GM12801 (cell line): ENCODE results near the gene THRB.

Source experiments
- TF ChIP-seq, protein P1 (sequence below): IDR thresholded peaks from one replicate; pipeline ENCODE4 v1.5.1; 2011; ENCODE audit warnings: control low read depth; ENCODE audit not compliant: insufficient read length; ENCODE audit errors: extremely low read depth

THRB gene

GRCh38 chr3:24504772-24505171 is 10.1 kb upstream of the THRB start:
- TF ChIP-seq, protein P1, sequence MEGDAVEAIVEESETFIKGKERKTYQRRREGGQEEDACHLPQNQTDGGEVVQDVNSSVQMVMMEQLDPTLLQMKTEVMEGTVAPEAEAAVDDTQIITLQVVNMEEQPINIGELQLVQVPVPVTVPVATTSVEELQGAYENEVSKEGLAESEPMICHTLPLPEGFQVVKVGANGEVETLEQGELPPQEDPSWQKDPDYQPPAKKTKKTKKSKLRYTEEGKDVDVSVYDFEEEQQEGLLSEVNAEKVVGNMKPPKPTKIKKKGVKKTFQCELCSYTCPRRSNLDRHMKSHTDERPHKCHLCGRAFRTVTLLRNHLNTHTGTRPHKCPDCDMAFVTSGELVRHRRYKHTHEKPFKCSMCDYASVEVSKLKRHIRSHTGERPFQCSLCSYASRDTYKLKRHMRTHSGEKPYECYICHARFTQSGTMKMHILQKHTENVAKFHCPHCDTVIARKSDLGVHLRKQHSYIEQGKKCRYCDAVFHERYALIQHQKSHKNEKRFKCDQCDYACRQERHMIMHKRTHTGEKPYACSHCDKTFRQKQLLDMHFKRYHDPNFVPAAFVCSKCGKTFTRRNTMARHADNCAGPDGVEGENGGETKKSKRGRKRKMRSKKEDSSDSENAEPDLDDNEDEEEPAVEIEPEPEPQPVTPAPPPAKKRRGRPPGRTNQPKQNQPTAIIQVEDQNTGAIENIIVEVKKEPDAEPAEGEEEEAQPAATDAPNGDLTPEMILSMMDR = no peak

- TF ChIP-seq, protein P1 = no peak
Measured at GRCh38 chr3:24503616-24504113, 9.0 kb upstream of the THRB start.

- TF ChIP-seq, protein P1 = no peak
Measured at GRCh38 chr3:24502690-24503089, 8.0 kb upstream of the THRB start.

GRCh38 chr3:24500806-24501205 is 6.2 kb upstream of the THRB start:
- TF ChIP-seq, protein P1 = no peak

- TF ChIP-seq, protein P1 = no peak
Measured at GRCh38 chr3:24499991-24500390, 5.3 kb upstream of the THRB start.

DNA sequence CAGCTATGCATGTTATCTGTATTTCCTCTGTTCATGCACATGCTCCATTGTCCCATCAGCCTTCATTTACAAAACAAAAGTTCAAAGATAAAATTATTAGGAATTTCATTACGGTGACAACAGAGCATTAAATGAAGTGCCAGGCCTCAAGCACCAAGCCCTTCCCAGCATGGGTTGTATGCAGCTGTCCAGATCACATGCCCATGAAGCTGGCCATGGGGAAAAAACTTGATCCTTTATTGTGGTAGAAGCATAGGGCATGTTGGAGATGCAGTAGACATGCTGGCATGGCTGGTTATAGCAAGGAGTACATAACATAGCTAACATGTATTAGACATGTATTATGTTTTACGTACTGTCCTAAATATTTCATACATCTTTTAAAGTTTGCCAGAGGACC is 4.1 kb upstream of the THRB start:
- TF ChIP-seq, protein P1 = no peak

GRCh38 chr3:24498391-24498790 is 3.7 kb upstream of the THRB start:
- TF ChIP-seq, protein P1 = no peak

- TF ChIP-seq, protein P1 = no peak
Measured at GRCh38 chr3:24497942-24498341, 3.3 kb upstream of the THRB start.
